IMR-90 (cell line): ENCODE measurements around the gene POLR3A. TPM values are rescaled to one million over a fixed set of nuclear protein-coding genes. Genes with fewer than 3 reads are reported as not detected.

ENCODE experiments used
- ATAC-seq: fragments of 200-7000 bp; cut with Tn5 transposase; 2 replicates; pipeline ENCODE4 v1.9.1; 2020; ENCODE audit warnings: low read depth, mild to moderate bottlenecking, moderate library complexity
- BruUV-seq: library from RNA; stranded (reverse); fragments of 400-500 nt; replicated peaks from 2 replicates; lab custom pipeline; 2021; lab: Mats Ljungman, UMichigan
- CTCF ChIA-PET: fragments of 300-600 bp; formaldehyde crosslinking; extraction: SDS; loops from one replicate; lab custom pipeline; 2021; ENCODE audit warnings: antibody characterized with exemption; lab: Yijun Ruan, JAX
- POLR2A ChIA-PET: fragments of 300-600 bp; sonication (Branson Sonifier 250); formaldehyde crosslinking; loops from one replicate; lab custom pipeline; 2022; ENCODE audit warnings: antibody characterized with exemption; ENCODE audit not compliant: unreplicated experiment; lab: Charles Lee
- DNase-seq: peaks from one replicate; pipeline ENCODE4 v3.0.0; 2013
- H2AFZ ChIP-seq: replicated peaks from 2 replicates; pipeline ENCODE3; 2013; ENCODE audit warnings: low read length, mild to moderate bottlenecking; ENCODE audit not compliant: poor library complexity
- H2AK5ac ChIP-seq: 2 replicates; pipeline ENCODE4 v1.6.1; 2013; ENCODE audit warnings: low read depth, low read length, inconsistent platforms
- H2AK9ac ChIP-seq: replicated peaks from 2 replicates; pipeline ENCODE3; 2013; ENCODE audit warnings: mild to moderate bottlenecking, low read depth, low read length, moderate library complexity; ENCODE audit not compliant: poor library complexity
- H2BK120ac ChIP-seq: 2 replicates; pipeline ENCODE4 v1.6.1; 2013; ENCODE audit warnings: low read depth, low read length, inconsistent platforms
- H2BK15ac ChIP-seq: 3 replicates; pipeline ENCODE4 v1.6.1; 2013; ENCODE audit warnings: low read depth, low read length, inconsistent platforms
- H2BK20ac ChIP-seq: 2 replicates; pipeline ENCODE4 v1.6.1; 2013; ENCODE audit warnings: low read depth, mild to moderate bottlenecking, inconsistent platforms, low read length, moderate library complexity
- H2BK5ac ChIP-seq: 2 replicates; pipeline ENCODE4 v1.6.1; 2013; ENCODE audit warnings: mild to moderate bottlenecking, low read depth, low read length, inconsistent platforms; ENCODE audit not compliant: poor library complexity, severe bottlenecking
- H3K14ac ChIP-seq: replicated peaks from 2 replicates; pipeline ENCODE4 v1.6.1; 2013; ENCODE audit warnings: low read depth, low read length, inconsistent platforms
- H3K18ac ChIP-seq: 2 replicates; pipeline ENCODE4 v1.6.1; 2013; ENCODE audit warnings: low read depth, low read length, control low read depth
- H3K23ac ChIP-seq: 2 replicates; pipeline ENCODE4 v1.6.1; 2013; ENCODE audit warnings: low read depth, low read length, inconsistent platforms
- H3K27ac ChIP-seq: 2 replicates; pipeline ENCODE4 v1.5.1; 2013; ENCODE audit warnings: mild to moderate bottlenecking, control low read depth, low read length; ENCODE audit not compliant: insufficient read depth
- H3K27me3 ChIP-seq: 2 replicates; pipeline ENCODE4 v1.6.1; 2013; ENCODE audit warnings: low read length; ENCODE audit not compliant: control insufficient read depth, insufficient read depth
- H3K36me3 ChIP-seq: 2 replicates; pipeline ENCODE4 v1.6.1; 2013; ENCODE audit warnings: low read length, mixed read lengths; ENCODE audit not compliant: control insufficient read depth, insufficient read depth
- H3K4ac ChIP-seq: 2 replicates; pipeline ENCODE4 v1.6.1; 2013; ENCODE audit warnings: low read depth, low read length, inconsistent platforms
- H3K4me1 ChIP-seq: 2 replicates; pipeline ENCODE4 v1.6.1; 2013; ENCODE audit warnings: low read length, mixed read lengths; ENCODE audit not compliant: control insufficient read depth, insufficient read depth
- H3K4me2 ChIP-seq: 2 replicates; pipeline ENCODE4 v1.6.1; 2013; ENCODE audit warnings: low read depth, mild to moderate bottlenecking, control low read depth, low read length, moderate library complexity
- H3K4me3 ChIP-seq: 2 replicates; pipeline ENCODE4 v1.5.1; 2013; ENCODE audit warnings: low read depth, mild to moderate bottlenecking, control low read depth, low read length, moderate library complexity; ENCODE audit not compliant: insufficient read depth
- H3K56ac ChIP-seq: 2 replicates; pipeline ENCODE4 v1.6.1; 2013; ENCODE audit warnings: low read length, inconsistent platforms; ENCODE audit not compliant: insufficient read depth; ENCODE audit errors: extremely low read depth
- H3K79me1 ChIP-seq, 2 experiments: 2 replicates each; pipeline ENCODE4 v1.6.1; 2013; ENCODE audit warnings: low read length in 2 of 2, inconsistent platforms in 1 of 2, low read depth in 1 of 2
- H3K9ac ChIP-seq: 2 replicates; pipeline ENCODE4 v1.6.1; 2013; ENCODE audit warnings: low read depth, low read length, control low read depth
- H3K9me1 ChIP-seq: 2 replicates; pipeline ENCODE4 v1.6.1; 2013; ENCODE audit warnings: low read length, inconsistent platforms; ENCODE audit not compliant: insufficient read depth
- H3K9me3 ChIP-seq: 2 replicates; pipeline ENCODE4 v1.6.1; 2013; ENCODE audit warnings: low read length; ENCODE audit not compliant: control insufficient read depth, insufficient read depth
- H4K20me1 ChIP-seq: 2 replicates; pipeline ENCODE4 v1.6.1; 2013; ENCODE audit warnings: low read length, inconsistent platforms; ENCODE audit not compliant: insufficient read depth
- H4K5ac ChIP-seq: 2 replicates; pipeline ENCODE4 v1.6.1; 2013; ENCODE audit warnings: mild to moderate bottlenecking, low read depth, low read length, control low read depth
- H4K8ac ChIP-seq, 2 experiments: 2 replicates each; pipeline ENCODE4 v1.6.1; 2013; ENCODE audit warnings: low read depth in 2 of 2, low read length in 2 of 2, control low read depth in 1 of 2, inconsistent platforms in 1 of 2
- H4K91ac ChIP-seq: 2 replicates; pipeline ENCODE4 v1.6.1; 2013; ENCODE audit warnings: low read depth, low read length, inconsistent platforms; ENCODE audit not compliant: insufficient read depth
- RAD21 ChIP-seq: IDR thresholded peaks from 2 replicates; pipeline ENCODE4 v1.6.1; 2012; ENCODE audit warnings: low read length, improper control_type of control experiment
- SMC3 ChIP-seq: fragments of 150-350 bp; IDR thresholded peaks from 2 replicates; pipeline ENCODE4 v1.6.1; 2016; ENCODE audit warnings: low read depth, mild to moderate bottlenecking, antibody characterized with exemption, low read length, moderate library complexity
- WGBS, 2 experiments: methylation state at CpG; one replicate each; pipeline versions ENCODE4 v1.1.5 to v1.1.7; 2013; ENCODE audit warnings: missing lambda C conversion rate in 2 of 2; ENCODE audit not compliant: insufficient read length in 1 of 2; ENCODE audit errors: extremely low coverage in 2 of 2; 5-methylcytosine and 5-hydroxymethylcytosine counted together
- dilution Hi-C: fragments of 300-500 bp; cut with HindIII; formaldehyde crosslinking; loops from one replicate; pipeline ENCODE4 v1.14.3; 2018; ENCODE audit warnings: low sequenced_read_pairs; ENCODE audit not compliant: unreplicated experiment
- in situ Hi-C: fragments of 300-500 bp; cut with MboI; formaldehyde crosslinking; loops from 3 replicates; pipeline ENCODE4 v1.14.3; 2019; ENCODE audit warnings: low sequenced_read_pairs, inconsistent platforms, mixed read lengths
- intact Hi-C: fragments of 100-400 bp; cut with micrococcal nuclease; formaldehyde crosslinking; loops from 2 replicates; pipeline ENCODE4 v1.10.0; 2022
- polyA plus RNA-seq, 3 experiments: library from polyadenylated mRNA; depleted of rRNA; stranded (reverse); fragments of >200 nt; gene quantifications; 2 replicates each; pipeline ENCODE4 v1.2.3, GENCODE V29; 2012; ENCODE audit warnings: low replicate concordance in 1 of 3
- total RNA-seq: library from RNA; depleted of rRNA; stranded (reverse); fragments of >200 nt; gene quantifications from 2 replicates; pipeline ENCODE4 v1.2.3, GENCODE V29; 2012

The POLR3A gene
- total and polyA plus RNA-seq, 2 of the 4 experiments (the other 2 are of a cell fraction): 11.9 to 24.4 TPM

- CTCF ChIA-PET: no interaction called here
- no peak overlapping the region for H2AK5ac ChIP-seq
- in situ Hi-C loops: loop anchor here (5.0 kb wide), 1 partner anchor 130 kb away; no protein-coding TSS in a partner anchor
Observed at GRCh38 chr10:77977016-77977415, 52.3 kb downstream of the POLR3A start.

More at GRCh38 chr10:77977016-77977415, 52.3 kb downstream of the POLR3A start:
- Histone ChIP-seq H3K79me1 (peaks cover 4 to 21% of the 10 kb centered on the region in 2 experiments; a peak in 2 of 4 replicates), H3K9me3 (no peaks in the 10 kb centered on the region), H3K4me3 (no peak overlapping the region), H4K8ac (no peak overlapping the region), H3K4ac (no peak overlapping the region), H2BK15ac (no peak overlapping the region), H2AK9ac (no peak overlapping the region), H2AFZ (no peak overlapping the region), H4K91ac (no peak overlapping the region), H3K9ac (no peak overlapping the region), H3K36me3 (peaks cover 45% of the 10 kb centered on the region), H4K5ac (no peak overlapping the region), H3K4me2 (no peak overlapping the region), H3K18ac (no peak overlapping the region), H3K4me1 (no peaks in the 10 kb centered on the region), H3K27me3 (no peaks in the 10 kb centered on the region), H3K56ac (no peak overlapping the region), H3K27ac (no peak overlapping the region), H3K23ac (no peak overlapping the region), H2BK120ac (no peak overlapping the region), H2BK20ac (no peak overlapping the region), H2BK5ac (no peak overlapping the region), H3K9me1 (peaks cover 4% of the 10 kb centered on the region; the same call in 1 of the 2 replicates), H4K20me1 (no peaks in the 10 kb centered on the region), H3K14ac (no peak overlapping the region)
- POLR2A ChIA-PET: no interaction called here
- intact Hi-C loops (no loop called here), dilution Hi-C loops (no loop called here)
- BruUV-seq: no TSS peak
- ATAC-seq (no peak), DNase-seq (no peak)
- 100% methylated on average over 1 of the region's 7 CpGs; no CpG with 5 or more reads in 1 of the 2 experiments for WGBS, 2 experiments
- TF ChIP-seq RAD21: no peak
- no peak for TF ChIP-seq SMC3
